GM12878 (cell line): ENCODE measurements around the gene SHISA9. TPM values are rescaled to one million over a fixed set of nuclear protein-coding genes. Genes with fewer than 3 reads are reported as not detected.

Experiments
- ATAC-seq: fragments of 200-7000 bp; cut with Tn5 transposase; 3 replicates; pipeline ENCODE4 v1.9.1; 2020; ENCODE audit warnings: mild to moderate bottlenecking, moderate library complexity
- BruUV-seq: library from RNA; stranded (reverse); fragments of 400-500 nt; replicated peaks from 2 replicates; lab custom pipeline; 2021; lab: Mats Ljungman, UMichigan
- CTCF ChIA-PET: fragments of 300-600 bp; sonication (Branson Sonifier 250); formaldehyde crosslinking; extraction: SDS; loops from one replicate; lab custom pipeline; 2021; ENCODE audit warnings: inconsistent platforms; lab: Yijun Ruan, JAX
- POLR2A ChIA-PET: fragments of 350-600 bp; formaldehyde crosslinking; extraction: SDS; loops from one replicate; lab custom pipeline; 2021; ENCODE audit warnings: inconsistent platforms; lab: Charles Lee
- RAD21 ChIA-PET: fragments of 300-600 bp; sonication (Branson Sonifier 250); formaldehyde crosslinking; loops from one replicate; lab custom pipeline; 2023; ENCODE audit warnings: antibody characterized with exemption; ENCODE audit not compliant: unreplicated experiment; lab: Charles Lee
- SMC1A ChIA-PET: fragments of 300-600 bp; sonication (Branson Sonifier 250); formaldehyde crosslinking; loops from one replicate; lab custom pipeline; 2023; ENCODE audit not compliant: unreplicated experiment, uncharacterized antibody; lab: Charles Lee
- DNase-seq: peaks from one replicate; pipeline ENCODE4 v3.0.0-alpha.2; 2011; ENCODE audit warnings: low read depth, low spot score
- FAIRE-seq: peaks from 3 replicates; lab custom pipeline; 2011; peaks lifted over from hg19 to GRCh38; lab: Jason Lieb, UNC
- H2AFZ ChIP-seq: 2 replicates; pipeline ENCODE4 v1.6.0; 2011; ENCODE audit warnings: low read depth, low read length, control low read depth; ENCODE audit not compliant: control insufficient read depth
- H3K27ac ChIP-seq: 2 replicates; pipeline ENCODE4 v1.5.1; 2011; ENCODE audit warnings: control low read depth; ENCODE audit not compliant: control insufficient read depth, insufficient read depth
- H3K27me3 ChIP-seq, 2 experiments: replicated peaks in 1 of 2; 2 replicates each; pipeline versions ENCODE4 v1.6.0 to v1.6.1; 2011; ENCODE audit warnings: low read length in 1 of 2; ENCODE audit not compliant: control insufficient read depth in 2 of 2, insufficient read depth in 2 of 2
- H3K36me3 ChIP-seq, 2 experiments: 2 replicates each; pipeline ENCODE4 v1.5.1; 2011; ENCODE audit warnings: low read length in 1 of 2; ENCODE audit not compliant: control insufficient read depth in 2 of 2, insufficient read depth in 2 of 2
- H3K4me1 ChIP-seq: 2 replicates; pipeline ENCODE4 v1.6.1; 2011; ENCODE audit warnings: mild to moderate bottlenecking, low read length, moderate library complexity, mixed read lengths; ENCODE audit not compliant: control insufficient read depth, insufficient read depth
- H3K4me2 ChIP-seq: 2 replicates; pipeline ENCODE4 v1.6.0; 2011; ENCODE audit warnings: control low read depth; ENCODE audit not compliant: control insufficient read depth, insufficient read depth
- H3K4me3 ChIP-seq: fragments of 200-600 bp; sonication (generic); 2 replicates; pipeline ENCODE4 v1.5.1; 2016
- H3K79me2 ChIP-seq: 2 replicates; pipeline ENCODE4 v1.6.0; 2011; ENCODE audit warnings: low read length; ENCODE audit not compliant: control insufficient read depth, insufficient read depth
- H3K9ac ChIP-seq: 2 replicates; pipeline ENCODE4 v1.8.0; 2011; ENCODE audit warnings: low read length, control low read depth, mixed read lengths; ENCODE audit not compliant: control insufficient read depth, insufficient read depth
- H3K9me3 ChIP-seq: replicated peaks from 3 replicates; pipeline ENCODE4 v1.5.1; 2011; ENCODE audit warnings: mild to moderate bottlenecking, low read length; ENCODE audit not compliant: control insufficient read depth, insufficient read depth
- H4K20me1 ChIP-seq: 2 replicates; pipeline ENCODE4 v1.6.0; 2011; ENCODE audit not compliant: control insufficient read depth, insufficient read depth
- CHD2 ChIP-seq: IDR thresholded peaks from 2 replicates; pipeline ENCODE4 v1.6.1; 2011; ENCODE audit warnings: low read depth, low read length, improper control_type of control experiment, borderline replicate concordance
- JUNB ChIP-seq: IDR thresholded peaks from 2 replicates; pipeline ENCODE4 v1.6.1; 2016; ENCODE audit warnings: antibody characterized with exemption, mild to moderate bottlenecking
- NFXL1 ChIP-seq: fragments of 450-650 bp; IDR thresholded peaks from 2 replicates; pipeline ENCODE4 v1.6.1; 2017; ENCODE audit warnings: antibody characterized with exemption, mild to moderate bottlenecking, borderline replicate concordance
- NFYB ChIP-seq: IDR thresholded peaks from 2 replicates; pipeline ENCODE4 v1.6.1; 2011; ENCODE audit warnings: low read depth, mild to moderate bottlenecking, low read length, improper control_type of control experiment, moderate library complexity; ENCODE audit not compliant: insufficient read depth
- SUPT20H ChIP-seq: IDR thresholded peaks from 2 replicates; pipeline ENCODE4 v1.6.1; 2011; ENCODE audit warnings: low read depth, mild to moderate bottlenecking, low read length, moderate library complexity, borderline replicate concordance; ENCODE audit not compliant: control insufficient read depth
- YBX1 ChIP-seq: fragments of 450-650 bp; IDR thresholded peaks from 2 replicates; pipeline ENCODE4 v1.6.1; 2016; ENCODE audit warnings: antibody characterized with exemption
- WGBS: methylation state at CpG from one replicate; pipeline ENCODE4 v1.1.6; 2016; ENCODE audit warnings: low lambda C conversion rate; ENCODE audit not compliant: insufficient replicate concordance, insufficient coverage; ENCODE audit errors: missing lambda C conversion rate; 5-methylcytosine and 5-hydroxymethylcytosine counted together
- in situ Hi-C: fragments of 300-500 bp; cut with MboI; formaldehyde crosslinking; loops from 9 replicates; pipeline ENCODE4 v1.14.3; 2018; ENCODE audit warnings: mixed read lengths
- intact Hi-C: fragments of 100-400 bp; cut with micrococcal nuclease; formaldehyde crosslinking; loops from one replicate; pipeline ENCODE4 v1.14.2; 2022; ENCODE audit not compliant: unreplicated experiment
- polyA plus RNA-seq, 11 experiments: library from polyadenylated mRNA; depleted of rRNA in 4 of 11; unstranded in 6 of 11; stranded (reverse) in 5 of 11; fragments of >200 nt; fragmentation: Nextera tagmentation in 4 of 11; fragmentation: Illumina TruSeq in 1 of 11; extraction: Ambion mirVana in 4 of 11; extraction: Trizol in 1 of 11; gene quantifications; 1 replicate in 1 of 11; 2 replicates in 10 of 11; pipeline versions ENCODE4 v1.2.1 to v1.2.3, GENCODE V29; 2011 to 2016; ENCODE audit warnings: inconsistent platforms in 2 of 11, missing spikeins in 2 of 11, low read depth in 1 of 11
- total RNA-seq, 4 experiments: library from RNA; depleted of rRNA in 3 of 4; stranded (reverse); fragments of >200 nt in 3 of 4; fragmentation: Illumina TruSeq in 1 of 4; extraction: Trizol in 1 of 4; gene quantifications; 2 replicates each; pipeline versions ENCODE4 v1.2.1 to v1.2.3, GENCODE V29; 2013 to 2021
- TF ChIP-seq, protein P1 (sequence below): IDR thresholded peaks from 2 replicates; pipeline ENCODE4 v1.6.1; 2011; ENCODE audit warnings: borderline replicate concordance, low read depth, mild to moderate bottlenecking, moderate library complexity, low read length; ENCODE audit not compliant: insufficient read depth, poor library complexity, severe bottlenecking

The SHISA9 gene
- total and polyA plus RNA-seq, 10 of the 15 experiments (the other 5 are each of a cell fraction or from before 2014, with no cell fraction given) = 0.03 to 25.5 (median 0.07) TPM

DNA sequence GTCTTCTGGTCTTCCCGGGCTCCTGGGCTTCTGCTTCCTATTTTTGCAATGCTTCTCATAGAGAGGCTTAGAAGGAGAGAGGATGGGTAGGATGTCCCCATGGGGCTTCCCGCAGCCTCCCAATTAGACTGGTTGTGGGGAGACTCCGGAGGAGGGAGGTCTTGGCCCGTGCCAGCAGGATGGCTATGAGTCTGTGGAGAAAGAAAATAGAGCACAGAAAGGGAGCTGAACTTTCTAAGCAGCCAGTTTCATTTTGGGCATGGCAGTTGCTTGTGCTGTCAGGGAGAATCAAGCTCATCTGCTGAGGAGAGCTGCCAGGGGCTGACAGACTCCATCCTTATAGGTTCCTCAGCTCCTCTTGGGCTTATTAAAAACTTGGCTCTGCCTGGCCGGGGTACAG is 204.0 kb downstream of the SHISA9 start (continued):
- TF ChIP-seq, protein P1, sequence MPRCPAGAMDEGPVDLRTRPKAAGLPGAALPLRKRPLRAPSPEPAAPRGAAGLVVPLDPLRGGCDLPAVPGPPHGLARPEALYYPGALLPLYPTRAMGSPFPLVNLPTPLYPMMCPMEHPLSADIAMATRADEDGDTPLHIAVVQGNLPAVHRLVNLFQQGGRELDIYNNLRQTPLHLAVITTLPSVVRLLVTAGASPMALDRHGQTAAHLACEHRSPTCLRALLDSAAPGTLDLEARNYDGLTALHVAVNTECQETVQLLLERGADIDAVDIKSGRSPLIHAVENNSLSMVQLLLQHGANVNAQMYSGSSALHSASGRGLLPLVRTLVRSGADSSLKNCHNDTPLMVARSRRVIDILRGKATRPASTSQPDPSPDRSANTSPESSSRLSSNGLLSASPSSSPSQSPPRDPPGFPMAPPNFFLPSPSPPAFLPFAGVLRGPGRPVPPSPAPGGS = no peak
- no peak for TF ChIP-seq JUNB

DNA sequence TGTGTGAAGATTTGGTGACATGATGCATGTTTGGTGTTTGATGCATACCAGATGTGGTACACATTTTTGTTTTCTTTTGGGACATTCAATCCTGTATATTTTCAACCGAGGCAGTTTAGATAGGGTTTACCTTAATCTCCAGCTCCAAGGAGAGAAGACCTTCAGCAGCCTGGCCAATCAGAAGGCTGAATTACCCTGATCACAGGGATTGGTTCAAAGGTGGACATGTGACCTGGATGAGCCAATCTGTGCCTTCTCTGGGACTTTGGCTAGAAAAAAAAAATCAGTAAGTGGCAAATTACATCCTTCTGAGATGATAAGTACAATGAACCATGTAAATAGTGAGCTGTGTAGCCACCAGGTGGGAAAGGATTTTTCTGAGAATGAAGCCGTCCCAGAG is 205.1 kb downstream of the SHISA9 start:
- ChIA-PET POLR2A (no interaction called here), SMC1A (interaction anchor here (0.7 to 4.2 kb wide), 9 partner anchors 10 to 207 kb away, joined by 3 to 26 read pairs (median 7); no protein-coding TSS in a partner anchor), RAD21 (interaction anchor here (1.5 to 1.6 kb wide), 2 partner anchors 12 to 50 kb away, joined by 4 to 5 read pairs; no protein-coding TSS in a partner anchor), CTCF (interaction anchor here (0.6 to 0.8 kb wide), 2 partner anchors 76 to 358 kb away, joined by 3 to 4 read pairs; no protein-coding TSS in a partner anchor)
- Histone ChIP-seq H4K20me1 (no peaks in the 10 kb centered on the region), H3K4me1 (no peaks in the 10 kb centered on the region), H3K79me2 (no peaks in the 10 kb centered on the region), H3K9me3 (no peaks in the 10 kb centered on the region; the same call in 2 of the 3 replicates), H3K27me3 (no peaks in the 10 kb centered on the region), H3K4me3 (no peak overlapping the region), H3K4me2 (no peak overlapping the region), H3K9ac (no peak overlapping the region), H3K27ac (no peak overlapping the region), H2AFZ (no peak overlapping the region), H3K36me3 (no peaks in the 10 kb centered on the region)
- no TSS peak for BruUV-seq
- DNase-seq = no peak
- no peak for TF ChIP-seq CHD2
- TF ChIP-seq NFXL1 = no peak
- peak; percentile 60; the same call in 1 of the 2 replicates for TF ChIP-seq NFYB
- TF ChIP-seq SUPT20H = no peak
- TF ChIP-seq YBX1 = no peak
- no peak for ATAC-seq
- intact Hi-C loops = no loop called here
- in situ Hi-C loops = no loop called here
- FAIRE-seq = no peak
- 40% methylated on average over 2 of the region's 2 CpGs for WGBS
